Activated CD8-positive, alpha-beta memory T cell treated with anti-CD3 and anti-CD28 coated beads for 1 hour (primary cell): Measurements from ENCODE around the gene IBA57.

Experiments
- DNase-seq, 2 donors: peaks; one replicate each; pipeline ENCODE4 v3.0.0-alpha.2; 2020; ENCODE audit warnings: low read depth in 1 of 2; ENCODE audit errors: extremely low read depth in 1 of 2

IBA57 gene

DNA sequence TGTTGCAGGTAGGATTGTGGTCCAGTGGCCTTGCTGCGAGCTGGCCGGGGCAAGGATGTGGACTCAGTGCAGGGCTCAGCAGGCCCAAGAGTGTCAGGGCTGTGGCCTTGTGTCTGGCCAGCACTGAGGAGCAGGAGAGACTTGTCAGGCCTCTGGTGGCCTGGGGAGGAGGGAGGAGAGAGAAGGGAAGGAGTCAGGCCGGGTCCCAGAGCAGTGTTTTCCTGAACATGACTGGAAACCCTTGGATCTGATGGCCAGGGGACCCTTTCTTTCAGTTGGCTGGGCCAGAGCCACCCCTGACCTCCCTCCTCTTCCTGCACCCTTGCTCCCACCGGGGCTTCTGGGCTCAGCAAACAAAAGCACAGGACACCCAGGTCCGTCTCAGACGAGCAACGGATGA is 5.1 kb downstream of the IBA57 start:
- no peak for DNase-seq

DNA sequence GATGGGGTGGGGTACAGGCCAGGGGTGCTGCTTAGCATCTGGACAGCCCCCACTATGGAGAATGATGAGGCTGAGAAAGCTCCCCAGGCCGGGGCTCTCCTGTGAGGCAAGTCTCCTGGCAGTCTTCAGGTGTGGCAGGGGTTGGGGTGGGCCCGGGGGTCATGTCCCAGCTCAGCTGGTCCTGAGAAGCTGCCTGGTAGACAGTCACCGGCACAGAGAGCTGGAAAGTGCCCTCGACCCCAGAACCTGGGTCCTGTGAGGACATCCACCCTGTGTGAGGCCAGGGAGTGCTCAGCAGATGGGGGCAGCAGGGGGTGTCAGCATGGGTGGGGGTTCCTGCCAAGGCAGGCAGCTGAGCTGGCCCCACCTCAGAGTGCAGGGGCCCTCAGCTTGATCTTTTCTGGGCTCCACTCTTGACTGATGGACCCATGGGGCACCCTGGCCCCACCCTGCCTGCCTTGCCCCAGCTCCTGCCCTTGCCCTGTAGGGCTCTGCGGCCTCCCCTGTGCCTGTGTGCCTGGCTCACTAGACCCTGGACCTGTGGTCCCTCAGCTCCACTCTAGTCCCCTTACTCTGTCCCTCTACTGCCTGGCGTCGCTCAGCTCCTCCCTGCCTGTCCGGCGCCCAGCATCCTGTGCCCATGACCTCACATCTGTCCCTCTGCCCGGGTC is 5.8 kb downstream of the IBA57 start:
- no peak for DNase-seq

DNA sequence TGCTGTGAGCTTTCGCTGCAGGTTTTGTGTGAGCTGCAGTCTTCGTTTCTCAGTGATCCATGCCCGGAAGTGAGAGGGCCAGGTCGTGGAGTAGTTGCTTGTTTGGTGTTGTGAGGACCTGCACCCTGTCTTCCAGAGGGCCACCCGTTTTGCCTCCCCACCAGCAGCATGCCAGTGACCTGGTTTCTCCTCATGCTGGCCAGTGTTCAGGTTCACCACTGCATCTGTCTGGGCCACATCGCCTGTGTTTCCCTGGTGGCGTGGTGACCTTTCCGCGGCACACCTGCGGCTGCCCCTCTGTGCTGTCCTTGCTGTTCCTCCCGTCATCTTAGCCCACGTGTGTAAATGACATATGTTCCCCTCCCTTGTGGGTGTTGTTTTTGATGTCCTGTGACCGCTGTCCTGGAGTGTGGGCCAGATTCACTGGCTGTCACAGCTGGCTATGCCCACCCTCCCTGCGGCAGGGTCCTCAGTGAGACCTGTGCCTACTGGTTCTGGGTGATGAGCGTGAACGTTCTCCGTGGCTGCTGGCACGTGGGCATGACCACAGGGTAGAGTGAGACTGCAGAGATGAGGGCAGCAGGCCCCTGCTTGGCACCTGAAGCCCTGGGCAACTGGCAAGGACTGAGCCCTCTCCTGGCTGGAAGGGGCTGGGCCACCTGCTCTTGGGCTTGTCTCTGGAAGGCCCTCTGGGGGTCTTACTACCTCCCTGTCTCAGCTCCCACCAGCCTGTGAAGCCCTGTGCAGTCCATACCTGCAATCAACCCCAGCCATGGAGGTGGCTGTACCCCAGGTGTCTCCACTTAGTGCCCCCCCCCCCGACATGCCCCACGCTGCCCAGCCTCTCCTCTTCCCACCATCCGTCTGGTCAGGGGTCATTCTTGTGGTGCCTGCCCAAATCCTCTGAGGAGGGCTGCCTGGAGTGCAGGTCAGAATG is 7.3 kb downstream of the IBA57 start:
- no peak for DNase-seq

DNA sequence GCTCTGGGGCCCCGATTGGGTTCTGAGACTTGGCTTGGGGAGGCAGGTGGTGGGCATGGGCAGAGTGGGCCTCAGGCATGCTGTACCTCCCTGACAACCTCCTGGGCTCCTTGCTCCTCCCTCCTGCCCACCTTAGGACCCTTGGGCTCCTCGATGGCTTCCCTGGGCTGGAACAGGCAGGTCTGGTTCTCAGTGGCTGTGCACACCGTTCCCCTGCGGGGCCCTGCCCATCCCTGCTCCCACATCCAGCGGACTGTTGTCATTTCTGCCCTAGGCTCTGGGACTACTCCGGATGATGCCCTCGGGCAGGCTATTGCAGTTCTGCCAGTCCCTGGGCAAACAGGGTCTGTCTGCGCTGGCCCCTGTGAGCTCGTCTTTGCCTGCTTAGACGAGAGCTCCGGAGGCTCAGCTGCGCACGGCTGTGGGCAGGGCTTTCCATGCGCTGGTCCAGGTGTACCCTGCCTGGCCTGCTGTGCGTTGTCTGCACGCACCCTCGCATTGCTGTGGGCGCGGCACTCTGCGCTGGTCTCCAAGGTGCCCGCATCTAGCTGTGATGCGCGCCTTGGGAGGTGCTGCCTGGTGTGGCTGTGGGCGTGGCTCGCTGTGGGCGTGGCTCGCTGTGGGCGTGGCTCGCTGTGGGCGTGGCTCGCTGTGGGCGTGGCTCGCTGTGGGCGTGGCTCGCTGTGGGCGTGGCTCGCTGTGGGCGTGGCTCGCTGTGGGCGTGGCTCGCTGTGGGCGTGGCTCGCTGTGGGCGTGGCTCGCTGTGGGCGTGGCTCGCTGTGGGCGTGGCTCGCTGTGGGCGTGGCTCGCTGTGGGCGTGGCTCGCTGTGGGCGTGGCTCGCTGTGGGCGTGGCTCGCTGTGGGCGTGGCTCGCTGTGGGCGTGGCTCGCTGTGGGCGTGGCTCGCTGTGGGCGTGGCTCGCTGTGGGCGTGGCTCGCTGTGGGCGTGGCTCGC is 8.2 kb downstream of the IBA57 start:
- peak in 1 of 2 donors; percentile 30 for DNase-seq

DNA sequence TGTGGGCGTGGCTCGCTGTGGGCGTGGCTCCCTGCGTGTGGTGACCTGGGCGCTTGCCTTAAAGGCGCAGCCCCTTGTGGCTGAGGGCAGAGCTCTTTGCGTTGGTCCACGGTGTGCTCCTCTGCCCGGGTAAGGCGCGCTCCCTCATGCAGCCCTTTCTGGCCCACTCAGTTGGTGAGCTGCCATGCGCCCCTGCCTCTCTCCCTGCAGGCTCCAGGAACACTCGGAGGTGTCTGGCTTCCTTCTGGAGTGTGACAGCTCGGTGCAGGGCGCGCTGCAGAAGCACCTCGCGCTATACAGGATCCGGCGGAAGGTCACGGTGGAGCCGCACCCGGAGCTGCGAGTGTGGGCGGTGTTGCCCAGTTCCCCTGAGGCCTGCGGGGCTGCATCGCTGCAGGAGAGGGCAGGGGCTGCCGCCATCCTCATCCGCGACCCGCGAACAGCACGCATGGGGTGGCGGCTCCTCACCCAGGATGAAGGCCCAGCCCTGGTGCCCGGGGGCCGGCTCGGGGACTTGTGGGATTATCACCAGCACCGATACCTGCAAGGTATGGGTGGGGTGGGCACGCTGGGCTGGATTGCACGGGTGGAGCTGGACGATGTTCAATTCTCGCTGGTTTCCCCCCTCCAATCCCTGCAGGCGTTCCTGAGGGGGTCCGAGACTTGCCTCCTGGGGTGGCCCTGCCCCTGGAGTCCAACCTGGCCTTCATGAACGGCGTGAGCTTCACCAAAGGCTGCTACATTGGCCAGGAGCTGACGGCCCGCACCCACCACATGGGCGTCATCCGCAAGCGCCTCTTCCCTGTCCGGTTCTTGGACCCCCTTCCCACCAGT is 9.1 kb downstream of the IBA57 start:
- no peak for DNase-seq

DNA sequence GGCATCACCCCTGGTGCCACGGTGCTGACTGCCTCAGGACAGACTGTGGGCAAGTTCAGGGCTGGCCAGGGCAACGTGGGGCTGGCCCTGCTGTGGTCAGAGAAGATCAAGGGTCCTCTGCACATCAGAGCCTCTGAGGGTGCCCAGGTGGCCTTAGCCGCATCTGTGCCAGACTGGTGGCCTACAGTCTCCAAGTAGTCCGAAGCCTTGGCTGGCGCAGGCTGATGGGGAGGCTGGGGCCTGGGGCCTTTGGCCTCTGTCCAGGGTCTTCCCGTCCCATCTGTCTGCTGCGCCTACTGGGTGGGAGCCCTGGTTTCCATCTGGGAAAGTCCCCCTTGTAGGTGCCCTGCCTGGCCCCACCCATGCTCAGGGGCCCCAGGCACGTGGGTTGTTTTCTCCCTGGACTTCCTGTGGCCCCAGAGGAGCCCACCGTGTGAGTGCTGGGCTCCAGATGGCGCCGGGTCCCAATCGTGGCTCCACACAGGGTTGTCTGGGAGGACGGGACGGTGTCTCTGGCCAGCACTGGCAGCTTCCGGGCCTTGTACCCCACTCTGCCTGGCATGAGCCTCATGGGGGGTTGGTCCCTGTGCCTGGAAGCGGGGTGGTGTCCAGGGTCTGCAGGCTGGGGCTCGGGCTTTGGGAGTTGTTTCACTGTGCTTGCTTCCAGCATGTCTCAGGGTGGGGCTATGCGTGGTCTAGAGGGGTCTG is 9.9 kb downstream of the IBA57 start:
- no peak for DNase-seq

DNA sequence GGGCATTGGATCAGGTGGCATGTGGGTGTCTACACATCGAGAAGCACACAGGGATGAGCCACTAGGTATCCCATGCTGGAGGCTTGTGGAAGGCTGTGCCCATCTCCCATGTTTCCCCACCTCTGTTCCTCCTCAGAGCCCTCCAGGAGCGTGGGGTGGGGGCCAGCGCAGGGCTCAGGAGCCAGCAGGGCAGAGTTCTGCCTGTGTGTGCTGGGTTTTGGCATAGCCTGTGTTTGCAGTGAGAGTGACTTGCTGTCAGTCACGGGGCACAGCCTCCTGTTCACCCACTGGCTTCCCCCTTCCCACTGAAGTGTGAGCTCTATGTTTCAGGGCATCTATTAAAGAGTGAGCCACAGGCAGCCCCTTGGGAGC is 10.4 kb downstream of the IBA57 start:
- no peak for DNase-seq

DNA sequence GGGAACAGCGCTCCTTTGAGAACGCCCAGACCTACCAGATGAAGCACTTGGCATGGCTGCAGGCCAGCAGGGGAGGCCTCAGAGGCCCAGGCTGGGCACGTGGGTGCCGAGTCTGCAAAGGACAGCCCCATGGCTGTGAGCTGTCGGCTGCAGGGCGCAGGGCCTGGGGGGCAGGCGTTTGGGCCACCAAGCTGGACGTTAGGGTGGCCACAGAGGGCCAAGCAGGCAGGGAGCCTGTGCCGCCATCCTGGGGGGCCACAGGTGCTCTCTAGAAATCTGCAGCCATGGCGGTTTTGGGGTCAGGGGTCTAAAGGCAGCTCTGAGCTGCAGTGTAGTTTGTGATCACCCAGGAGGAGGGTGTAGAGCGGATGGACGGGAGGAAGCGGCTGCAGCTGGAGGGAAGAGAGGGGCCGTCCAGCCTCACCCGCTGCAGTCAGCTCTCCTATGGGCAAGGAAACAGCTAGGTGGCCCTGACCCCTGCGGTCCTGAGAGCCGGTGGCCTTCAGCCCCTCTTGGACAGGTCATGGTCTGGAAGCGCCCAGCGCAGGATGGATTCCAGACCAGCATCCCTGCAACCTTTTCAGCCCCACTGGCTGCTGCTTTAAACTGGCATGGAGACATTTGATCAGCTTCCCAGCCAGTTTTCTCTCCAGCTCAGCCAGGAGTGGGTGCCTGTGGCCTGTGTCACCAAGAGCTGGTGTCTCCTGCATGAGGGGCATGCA is 11.0 kb downstream of the IBA57 start:
- no peak for DNase-seq

DNA sequence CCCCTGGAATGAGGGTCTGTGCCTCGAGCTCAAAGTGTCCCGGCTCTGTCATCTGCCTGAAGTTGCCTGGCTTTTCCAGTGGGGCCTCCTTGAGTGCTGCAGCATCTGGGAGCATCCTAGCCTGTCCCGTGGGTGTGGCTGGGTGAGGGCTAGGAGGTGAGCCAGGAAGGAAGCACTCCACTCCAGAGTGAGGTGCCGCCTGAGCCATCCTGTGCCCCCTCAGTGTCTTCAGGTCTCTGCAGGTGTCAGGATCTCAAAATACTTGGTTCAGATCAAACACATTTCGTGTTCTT is 11.5 kb downstream of the IBA57 start:
- DNase-seq, result no peak

DNA sequence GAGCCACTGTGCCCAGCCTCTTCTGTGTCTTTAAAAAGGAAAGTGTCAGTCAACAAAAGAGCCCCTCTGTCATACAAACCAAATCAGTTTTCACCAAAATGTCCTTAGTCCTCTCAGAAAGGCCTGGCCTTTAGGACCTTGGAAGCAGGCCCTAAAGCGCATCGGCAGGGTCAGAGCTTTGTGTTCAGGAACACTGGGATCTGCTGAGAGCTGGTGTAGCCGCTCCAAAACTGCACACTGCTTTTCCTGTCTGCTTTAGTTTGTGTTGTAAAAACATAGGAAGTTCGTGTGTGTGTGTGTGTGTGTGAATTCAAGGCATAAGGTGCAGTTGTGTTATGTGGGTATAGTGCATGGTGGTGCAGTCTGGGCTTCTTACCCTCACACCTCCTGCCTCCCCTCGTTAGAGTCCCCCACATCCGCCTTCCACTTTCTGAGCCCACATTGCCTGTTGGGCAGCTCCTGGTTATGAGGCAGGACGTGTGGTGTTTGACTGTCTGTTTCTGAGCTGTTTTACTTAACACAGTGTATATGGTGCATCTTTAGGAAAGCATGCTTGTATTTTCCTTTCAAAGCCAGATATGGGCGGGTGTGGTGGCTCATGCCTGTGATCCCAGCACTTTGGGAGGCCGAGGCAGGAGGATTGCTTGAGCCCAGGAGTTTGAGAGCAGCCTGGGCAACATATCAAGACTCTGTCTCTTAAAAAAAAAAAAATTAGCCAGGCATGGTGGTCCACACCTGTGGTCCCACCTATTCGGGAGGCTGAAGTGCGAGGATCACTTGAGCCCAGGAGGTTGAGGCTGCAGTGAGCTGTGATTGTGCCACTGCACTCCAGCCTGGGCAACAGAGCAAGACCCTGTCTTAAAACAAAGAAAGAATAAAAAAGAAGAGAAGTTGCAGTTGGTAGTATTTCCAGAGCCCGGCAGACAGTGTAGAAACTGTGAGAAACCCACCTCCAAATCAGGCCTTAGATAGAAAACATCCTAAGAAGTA is 12.4 kb downstream of the IBA57 start:
- DNase-seq, result no peak

DNA sequence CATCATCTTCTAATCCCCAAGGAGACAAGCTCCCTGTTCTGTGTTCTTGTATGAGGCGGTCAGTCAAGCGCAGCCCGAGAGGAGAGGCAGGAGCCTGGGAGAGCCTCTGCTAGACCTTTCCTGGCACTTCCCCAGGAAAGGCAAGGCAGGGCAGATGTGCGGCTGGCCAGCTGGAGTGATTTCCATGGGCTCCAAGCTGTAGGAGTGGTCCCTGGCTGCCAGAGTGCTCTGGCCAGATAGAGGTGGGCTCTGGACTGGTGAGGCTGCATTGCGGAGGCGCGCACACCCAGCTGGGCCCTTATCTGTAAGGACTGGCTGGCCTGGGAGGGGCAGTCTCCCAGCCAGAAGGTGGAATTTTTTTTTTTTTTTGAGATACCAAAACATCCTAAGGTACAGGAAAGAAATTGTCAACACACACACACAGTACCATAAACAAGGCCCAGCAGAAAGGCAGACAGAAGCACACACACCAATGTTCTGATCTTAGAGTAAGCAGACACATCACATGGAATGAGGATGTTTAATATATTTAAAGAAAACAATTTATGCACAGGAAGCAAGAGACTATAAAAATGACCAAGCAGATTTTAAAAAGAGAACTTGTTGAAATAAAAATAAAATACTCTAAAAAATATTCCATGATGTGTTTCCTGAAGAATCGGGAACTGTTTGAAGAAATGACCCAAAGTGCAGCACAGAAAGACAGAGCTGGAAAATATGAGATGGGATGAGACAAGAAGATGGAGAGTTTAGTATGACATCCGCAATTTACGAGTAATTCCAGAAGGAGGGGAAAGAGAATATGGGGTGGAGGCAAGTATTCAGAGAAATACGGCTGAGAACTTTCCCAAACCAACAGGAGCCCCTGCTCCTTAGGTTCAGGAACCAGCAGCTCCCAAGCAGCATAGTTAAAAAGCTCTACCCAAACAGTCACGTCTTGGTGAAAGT is 13.4 kb downstream of the IBA57 start:
- no peak for DNase-seq

DNA sequence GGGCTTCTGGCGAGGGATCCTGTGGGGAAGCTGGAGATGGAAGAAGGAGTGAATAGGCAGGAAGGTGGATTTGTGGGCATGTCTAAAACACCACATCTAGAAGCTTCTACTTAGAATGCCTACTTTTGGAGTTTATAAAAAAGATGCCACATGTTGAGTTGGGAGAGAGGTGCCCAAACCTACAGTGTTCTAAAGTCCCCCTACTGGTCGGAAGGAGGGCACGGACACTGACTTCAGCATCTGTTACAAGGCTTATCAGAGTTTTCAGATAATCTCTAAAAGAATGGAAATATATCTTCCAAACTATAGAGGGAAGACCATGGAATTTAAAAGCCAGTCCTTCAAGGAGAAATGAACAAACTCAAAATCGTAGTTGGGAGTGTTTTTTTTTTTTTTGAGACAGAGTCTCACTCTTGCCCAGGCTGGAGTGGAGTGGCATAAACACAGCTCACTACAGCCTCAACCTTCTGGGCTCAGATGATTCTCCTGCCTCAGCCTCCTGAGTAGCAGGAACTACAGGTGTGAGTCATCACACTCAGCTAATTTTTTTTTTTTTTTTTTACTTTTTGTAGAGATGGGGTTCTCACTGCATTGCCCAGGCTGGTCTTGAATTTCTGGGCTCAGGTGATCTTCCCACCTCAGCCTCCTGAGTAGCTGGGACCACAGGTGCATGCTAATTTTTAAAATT is 14.8 kb downstream of the IBA57 start:
- DNase-seq, result no peak

DNA sequence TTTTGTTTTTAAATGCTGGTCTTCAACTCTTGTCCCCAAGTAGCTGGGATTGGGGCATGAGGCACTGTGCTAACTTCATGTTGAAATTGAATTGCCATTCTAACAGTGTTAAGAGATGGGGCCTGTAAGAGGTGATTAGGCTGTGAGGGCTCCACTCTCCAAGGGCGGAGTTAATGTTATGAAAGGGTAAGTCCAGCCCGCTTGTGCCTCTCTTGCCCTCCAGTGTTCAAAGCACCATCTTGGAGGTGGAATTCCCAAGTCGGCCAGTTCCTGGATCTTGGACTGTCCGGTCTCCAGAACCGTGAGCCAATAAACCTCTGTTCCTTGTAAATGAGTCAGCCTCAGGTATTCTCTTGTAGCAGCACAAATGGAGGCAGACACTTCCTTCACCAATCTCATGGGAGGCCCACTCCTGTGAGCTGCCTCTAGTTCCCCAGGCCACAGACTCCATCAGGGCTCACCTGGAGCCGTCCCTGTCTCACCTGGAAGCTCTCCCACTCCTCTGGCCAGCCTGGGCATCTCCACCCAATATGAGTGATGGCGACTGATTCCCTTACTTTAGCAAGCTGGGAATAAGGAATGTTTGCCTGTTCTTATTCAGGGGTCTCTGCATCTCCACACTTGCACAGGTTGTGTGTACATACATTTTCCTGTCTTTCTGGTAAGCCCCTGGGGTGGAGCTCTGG is 15.5 kb downstream of the IBA57 start:
- no peak for DNase-seq

DNA sequence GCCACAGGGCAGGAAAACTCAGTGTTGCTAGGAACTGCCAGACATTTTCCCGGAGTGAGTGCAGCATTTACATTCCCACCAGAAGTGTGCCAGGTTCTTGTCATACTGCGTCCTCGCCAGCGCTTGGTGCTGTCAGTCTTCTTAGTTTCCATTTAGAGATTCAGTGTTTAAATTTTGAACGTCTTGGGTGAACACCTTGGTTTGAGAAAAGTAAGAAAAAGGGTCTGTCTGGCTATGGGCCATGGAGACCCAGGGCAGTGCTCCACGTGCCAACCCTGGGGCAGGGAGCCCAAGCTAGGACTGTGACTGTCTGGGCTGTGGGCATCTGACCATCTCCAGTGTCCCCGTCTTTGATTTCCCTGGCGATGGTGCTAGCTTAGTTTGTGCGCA is 16.0 kb downstream of the IBA57 start:
- DNase-seq, result no peak

DNA sequence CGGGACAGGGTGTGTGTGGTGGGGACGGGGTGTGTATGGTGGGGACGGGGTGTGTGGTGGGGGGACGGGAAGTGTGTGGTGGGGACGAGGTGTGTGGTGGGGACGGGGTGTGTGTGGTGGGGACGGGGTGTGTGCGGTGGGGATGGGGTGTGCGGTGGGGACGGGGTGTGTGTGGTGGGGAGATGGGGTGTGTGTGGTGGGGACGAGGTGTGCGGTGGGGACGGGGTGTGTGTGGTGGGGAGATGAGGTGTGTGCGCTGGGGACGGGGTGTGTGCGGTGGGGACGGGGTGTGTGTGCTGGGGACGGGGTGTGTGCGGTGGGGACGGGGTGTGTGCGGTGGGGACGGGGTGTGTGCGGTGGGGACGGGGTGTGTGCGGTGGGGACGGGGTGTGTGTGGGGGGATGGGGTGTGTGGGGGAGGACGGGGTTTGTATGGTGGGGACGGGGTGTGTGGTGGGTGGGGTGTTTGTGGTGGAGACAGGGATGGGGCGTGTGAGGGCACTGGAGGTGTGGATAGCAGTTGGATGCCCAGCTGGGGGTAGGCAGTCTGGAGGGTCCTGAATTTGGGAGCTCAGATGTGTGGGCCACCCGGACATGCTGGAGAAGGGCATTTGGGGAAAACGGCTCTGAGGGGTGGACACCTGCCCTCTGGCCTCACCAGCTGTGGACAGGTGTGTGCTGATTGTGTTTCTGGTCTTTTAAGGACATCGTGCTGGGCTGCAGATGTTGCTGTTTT is 16.9 kb downstream of the IBA57 start:
- no peak for DNase-seq
